Esophagus squamous epithelium (tissue), 5 donors: ENCODE data around the gene APLP2. TPM values are rescaled to one million over a fixed set of nuclear protein-coding genes. Genes with fewer than 3 reads are reported as not detected.

Experiments used
- DNase-seq: peaks from one replicate; lab custom pipeline; 2025; lab: John Stamatoyannopoulos, UW
- H3K27ac ChIP-seq, 4 donors: fragments of 200-600 bp; sonication (generic); one replicate each; pipeline ENCODE4 v1.5.1; 2016 to 2019; ENCODE audit warnings: mild to moderate bottlenecking in 1 of 4
- H3K27me3 ChIP-seq, 4 donors: fragments of 200-600 bp; sonication (generic); 1 replicate in 3 of 4; 2 replicates in 1 of 4; pipeline versions ENCODE4 v1.5.1 to v1.6.0; 2017 to 2021; ENCODE audit warnings: antibody characterized with exemption in 1 of 4
- H3K36me3 ChIP-seq, 3 donors: fragments of 200-600 bp; sonication (generic); one replicate each; pipeline ENCODE4 v1.5.1; 2016 to 2019
- H3K4me1 ChIP-seq, 3 donors: fragments of 200-600 bp; sonication (generic); one replicate each; pipeline ENCODE4 v1.5.1; 2017 to 2019
- H3K4me3 ChIP-seq, 4 donors: fragments of 200-600 bp; sonication (generic); 1 replicate in 3 of 4; 2 replicates in 1 of 4; pipeline ENCODE4 v1.5.1; 2016 to 2019; ENCODE audit warnings: mild to moderate bottlenecking in 2 of 4, moderate library complexity in 1 of 4
- H3K9me3 ChIP-seq, 3 donors: fragments of 200-600 bp; sonication (generic); one replicate each; pipeline ENCODE4 v1.5.1; 2016 to 2019
- CTCF ChIP-seq, 6 experiments: fragments of 450-650 bp in 4 of 6; fragments of 200-600 bp in 2 of 6; sonication (generic) in 2 of 6; IDR thresholded peaks; one replicate each; pipeline ENCODE4 v1.5.1; 2016 to 2019; ENCODE audit warnings: antibody characterized with exemption in 6 of 6, mild to moderate bottlenecking in 4 of 6, moderate library complexity in 4 of 6
- POLR2A ChIP-seq, 4 donors: fragments of 450-650 bp; IDR thresholded peaks; one replicate each; pipeline ENCODE4 v1.6.1; 2017; ENCODE audit warnings: antibody characterized with exemption in 4 of 4, mild to moderate bottlenecking in 4 of 4, moderate library complexity in 3 of 4
- WGBS, 2 donors: methylation state at CpG; one replicate each; pipeline ENCODE4 v1.1.5; 2018; 5-methylcytosine and 5-hydroxymethylcytosine counted together
- intact Hi-C: fragments of 100-400 bp; cut with DNase I; formaldehyde crosslinking; loops from one replicate; pipeline ENCODE4 v1.15.0; 2022
- total RNA-seq, 4 donors: library from RNA; depleted of rRNA; stranded (reverse); fragments of >200 nt; gene quantifications; one replicate each; pipeline ENCODE4 v1.1.0, GENCODE V29; 2016
- donor health status: DM: yes; HTN: yes; CAD: no.

APLP2 gene
- total RNA-seq, 4 donors from 2014 or later, result 134 to 221 (median 177) TPM

- intact Hi-C loops, result no loop called here
- no peaks in the 10 kb centered on the region for H3K27me3 ChIP-seq
- H3K4me1 ChIP-seq, result peaks cover 0 to 9% (median 0%) of the 10 kb centered on the region in 3 donors
- no peak overlapping the region for H3K27ac ChIP-seq
- H3K4me3 ChIP-seq, result no peak overlapping the region
- 89 to 92% methylated on average over 7 of the region's 7 CpGs for WGBS, 2 donors
- H3K36me3 ChIP-seq, result peaks cover 0 to 46% (median 9%) of the 10 kb centered on the region in 3 donors
- DNase-seq, result no peak
- no peaks in the 10 kb centered on the region for H3K9me3 ChIP-seq
- TF ChIP-seq CTCF (IDR thresholded peaks at IDR 0.05), result no peak
These were observed 40.8 kb downstream of the APLP2 start for GRCh38 chr11:130110339-130111108.

- intact Hi-C loops, result no loop called here
- Histone ChIP-seq H3K36me3 (peaks cover 0 to 54% (median 9%) of the 10 kb centered on the region in 3 donors), H3K27me3 (no peaks in the 10 kb centered on the region), H3K27ac (no peak overlapping the region), H3K4me1 (peaks cover 0 to 11% (median 0%) of the 10 kb centered on the region in 3 donors), H3K9me3 (no peaks in the 10 kb centered on the region), H3K4me3 (no peak overlapping the region)
- TF ChIP-seq POLR2A (IDR thresholded peaks at IDR 0.05) (no peak), CTCF (IDR thresholded peaks at IDR 0.05) (no peak)
- DNase-seq, result no peak
- 93% methylated on average over 10 of the region's 10 CpGs for WGBS, 2 donors
These were observed 42.6 kb downstream of the APLP2 start for GRCh38 chr11:130112071-130112830.

GRCh38 chr11:130114281-130114680, 44.6 kb downstream of the APLP2 start:
- Histone ChIP-seq H3K4me3 (no peak overlapping the region), H3K27ac (no peak overlapping the region), H3K4me1 (peaks cover 0 to 22% (median 0%) of the 10 kb centered on the region in 3 donors), H3K36me3 (peaks cover 0 to 70% (median 9%) of the 10 kb centered on the region in 3 donors), H3K9me3 (no peaks in the 10 kb centered on the region), H3K27me3 (no peaks in the 10 kb centered on the region)
- WGBS, 2 donors, result 89 to 91% methylated on average over 5 of the region's 5 CpGs
- no peak for DNase-seq
- no peak for TF ChIP-seq POLR2A (IDR thresholded peaks at IDR 0.05)
- no peak for TF ChIP-seq CTCF (IDR thresholded peaks at IDR 0.05)
- intact Hi-C loops, result no loop called here

- intact Hi-C loops, result no loop called here
- DNase-seq, result no peak
- Histone ChIP-seq H3K4me3 (no peak overlapping the region), H3K4me1 (peaks cover 0 to 24% (median 0%) of the 10 kb centered on the region in 3 donors), H3K27ac (no peak overlapping the region), H3K27me3 (no peaks in the 10 kb centered on the region), H3K9me3 (no peaks in the 10 kb centered on the region), H3K36me3 (peaks cover 0 to 74% (median 9%) of the 10 kb centered on the region in 3 donors)
- WGBS, 2 donors, result 93 to 94% methylated on average over 4 of the region's 4 CpGs
- TF ChIP-seq CTCF (IDR thresholded peaks at IDR 0.05), result no peak
- TF ChIP-seq POLR2A (IDR thresholded peaks at IDR 0.05), result no peak
These were observed 45.0 kb downstream of the APLP2 start for GRCh38 chr11:130114726-130115125.

- H3K4me1 ChIP-seq, result peaks cover 0 to 24% (median 0%) of the 10 kb centered on the region in 3 donors
- TF ChIP-seq CTCF (IDR thresholded peaks at IDR 0.05) (no peak), POLR2A (IDR thresholded peaks at IDR 0.05) (no peak)
- DNase-seq, result no peak
- no peak overlapping the region for H3K27ac ChIP-seq
- H3K9me3 ChIP-seq, result no peaks in the 10 kb centered on the region
- intact Hi-C loops, result no loop called here
- no peaks in the 10 kb centered on the region for H3K27me3 ChIP-seq
- H3K36me3 ChIP-seq, result peaks cover 0 to 71% (median 9%) of the 10 kb centered on the region in 3 donors
- no peak overlapping the region for H3K4me3 ChIP-seq
- 62 to 64% methylated on average over 2 of the region's 2 CpGs for WGBS, 2 donors
These were observed 45.5 kb downstream of the APLP2 start for GRCh38 chr11:130115218-130115617.
